Body of pancreas (tissue), 4 donors: ENCODE data around the gene IL24. TPM values are rescaled to one million over a fixed set of nuclear protein-coding genes. Genes with fewer than 3 reads are reported as not detected.

Source experiments
- ATAC-seq: fragments of 150-250 bp; one replicate; pipeline ENCODE4 v1.9.1; 2016
- DNase-seq, 4 donors: peaks; one replicate each; pipeline ENCODE4 v3.0.0-alpha.2; 2019
- H3K27ac ChIP-seq, 4 donors: fragments of 200-600 bp; sonication (generic); 1 replicate in 3 of 4; 2 replicates in 1 of 4; pipeline versions ENCODE4 v1.5.1 to v1.6.1; 2016 to 2019; ENCODE audit warnings: mild to moderate bottlenecking in 1 of 4, mixed read lengths in 1 of 4, moderate library complexity in 1 of 4
- H3K27me3 ChIP-seq, 2 donors: fragments of 200-600 bp; sonication (generic); one replicate each; pipeline ENCODE4 v1.6.0; 2016; ENCODE audit warnings: mild to moderate bottlenecking in 1 of 2
- H3K36me3 ChIP-seq, 2 donors: fragments of 200-600 bp; sonication (generic); replicated peaks in 1 of 2; 2 replicates each; pipeline ENCODE4 v1.5.1; 2016; ENCODE audit warnings: low read depth in 2 of 2; ENCODE audit not compliant: insufficient read depth in 1 of 2
- H3K4me1 ChIP-seq: fragments of 200-600 bp; sonication (generic); one replicate; pipeline ENCODE4 v1.6.0; 2016
- H3K4me3 ChIP-seq, 2 donors: fragments of 200-600 bp; sonication (generic); 1 replicate in 1 of 2; 2 replicates in 1 of 2; pipeline ENCODE4 v1.5.1; 2016 to 2019
- H3K9me3 ChIP-seq, 3 donors: fragments of 200-600 bp; sonication (generic); 1 replicate in 2 of 3; 2 replicates in 1 of 3; pipeline ENCODE4 v1.5.1; 2016
- POLR2A ChIP-seq, 3 donors: fragments of 450-650 bp; IDR thresholded peaks; one replicate each; pipeline ENCODE4 v1.6.1; 2016; ENCODE audit warnings: antibody characterized with exemption in 3 of 3, mild to moderate bottlenecking in 2 of 3
- WGBS, 2 donors: methylation state at CpG; one replicate each; pipeline ENCODE4 v1.1.5; 2017; 5-methylcytosine and 5-hydroxymethylcytosine counted together
- intact Hi-C: fragments of 100-400 bp; cut with DNase I; formaldehyde crosslinking; loops from one replicate; pipeline ENCODE4 v1.15.1; 2023
- total RNA-seq, 2 donors: library from RNA; depleted of rRNA; stranded (reverse); fragments of >200 nt; gene quantifications; one replicate each; pipeline ENCODE4 v1.1.0, GENCODE V29; 2016
- TF ChIP-seq, protein P1 (sequence below), 7 experiments: fragments of 450-650 bp in 4 of 7; fragments of 200-600 bp in 3 of 7; sonication (generic) in 3 of 7; IDR thresholded peaks; one replicate each; pipeline ENCODE4 v1.5.1; 2016 to 2019; ENCODE audit warnings: antibody characterized with exemption in 7 of 7

IL24 gene
- total RNA-seq, 2 donors from 2014 or later, result not detected

- intact Hi-C loops, result no loop called here
- no peaks in the 10 kb centered on the region for H3K4me1 ChIP-seq
- ATAC-seq, result no peak
- no peak overlapping the region for H3K4me3 ChIP-seq
- H3K9me3 ChIP-seq, result peaks cover 0 to 6% (median 0%) of the 10 kb centered on the region in 3 donors
- no peaks in the 10 kb centered on the region for H3K27me3 ChIP-seq
- no peak for DNase-seq
- no peak for TF ChIP-seq POLR2A (IDR thresholded peaks at IDR 0.05)
- TF ChIP-seq, protein P1, sequence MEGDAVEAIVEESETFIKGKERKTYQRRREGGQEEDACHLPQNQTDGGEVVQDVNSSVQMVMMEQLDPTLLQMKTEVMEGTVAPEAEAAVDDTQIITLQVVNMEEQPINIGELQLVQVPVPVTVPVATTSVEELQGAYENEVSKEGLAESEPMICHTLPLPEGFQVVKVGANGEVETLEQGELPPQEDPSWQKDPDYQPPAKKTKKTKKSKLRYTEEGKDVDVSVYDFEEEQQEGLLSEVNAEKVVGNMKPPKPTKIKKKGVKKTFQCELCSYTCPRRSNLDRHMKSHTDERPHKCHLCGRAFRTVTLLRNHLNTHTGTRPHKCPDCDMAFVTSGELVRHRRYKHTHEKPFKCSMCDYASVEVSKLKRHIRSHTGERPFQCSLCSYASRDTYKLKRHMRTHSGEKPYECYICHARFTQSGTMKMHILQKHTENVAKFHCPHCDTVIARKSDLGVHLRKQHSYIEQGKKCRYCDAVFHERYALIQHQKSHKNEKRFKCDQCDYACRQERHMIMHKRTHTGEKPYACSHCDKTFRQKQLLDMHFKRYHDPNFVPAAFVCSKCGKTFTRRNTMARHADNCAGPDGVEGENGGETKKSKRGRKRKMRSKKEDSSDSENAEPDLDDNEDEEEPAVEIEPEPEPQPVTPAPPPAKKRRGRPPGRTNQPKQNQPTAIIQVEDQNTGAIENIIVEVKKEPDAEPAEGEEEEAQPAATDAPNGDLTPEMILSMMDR (IDR thresholded peaks at IDR 0.05), result no peak
- H3K36me3 ChIP-seq, result no peaks in the 10 kb centered on the region
- H3K27ac ChIP-seq, result no peak overlapping the region
Measured at GRCh38 chr1:206878456-206878855, 18.8 kb upstream of the IL24 start.

DNA sequence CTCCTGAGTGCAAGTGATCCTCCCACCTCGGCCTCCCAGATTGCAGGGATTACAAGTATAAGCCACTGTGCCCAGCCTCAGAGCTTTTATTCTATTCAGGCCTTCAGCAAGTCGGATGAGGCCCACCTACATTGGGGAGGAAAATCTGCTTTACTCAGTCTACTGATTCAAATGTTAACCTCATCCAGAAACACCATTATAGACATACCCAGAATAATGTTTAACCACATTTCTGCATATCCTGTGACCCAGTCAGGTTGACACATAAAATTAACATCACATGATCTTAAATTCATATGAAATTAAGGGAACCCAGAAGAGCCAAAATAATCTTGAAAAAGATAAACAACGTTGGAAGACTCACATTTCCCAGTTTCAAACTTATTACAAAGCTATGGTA lies 16.9 kb upstream of the IL24 start:
- intact Hi-C loops, result no loop called here
- WGBS, 2 donors, result 65 to 77% methylated on average over 3 of the region's 3 CpGs

GRCh38 chr1:206882555-206882954 lies 14.7 kb upstream of the IL24 start:
- intact Hi-C loops, result no loop called here

More for the DNA sequence above, 16.9 kb upstream of the IL24 start:
- Histone ChIP-seq H3K4me3 (no peak overlapping the region), H3K36me3 (no peaks in the 10 kb centered on the region), H3K4me1 (no peaks in the 10 kb centered on the region), H3K9me3 (peaks cover 0 to 6% (median 0%) of the 10 kb centered on the region in 3 donors), H3K27ac (no peak overlapping the region), H3K27me3 (no peaks in the 10 kb centered on the region)
- DNase-seq (no peak), ATAC-seq (no peak)
- TF ChIP-seq, protein P1 (IDR thresholded peaks at IDR 0.05), result no peak
- no peak for TF ChIP-seq POLR2A (IDR thresholded peaks at IDR 0.05)

DNA sequence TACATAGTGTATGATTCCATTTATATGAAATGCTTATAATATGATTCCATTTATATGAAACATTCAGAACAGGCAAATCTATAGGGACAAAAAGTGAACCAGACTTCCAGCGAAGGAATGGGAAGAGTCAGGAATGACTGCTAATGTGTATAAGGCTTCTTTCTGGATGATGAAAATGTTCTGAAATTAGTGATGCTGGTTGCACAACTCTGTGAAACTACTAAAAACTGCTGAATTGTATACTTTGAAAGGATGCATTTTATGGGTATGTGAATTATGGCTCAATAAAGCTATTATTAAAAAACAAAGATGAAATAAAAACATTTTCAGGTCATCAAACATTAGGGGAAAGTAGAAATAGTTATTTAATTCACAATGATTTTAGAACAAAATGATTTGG lies 14.1 kb upstream of the IL24 start:
- TF ChIP-seq, protein P1 (IDR thresholded peaks at IDR 0.05), result no peak
- no peak for TF ChIP-seq POLR2A (IDR thresholded peaks at IDR 0.05)

More at GRCh38 chr1:206882555-206882954, 14.7 kb upstream of the IL24 start:
- DNase-seq, result no peak
- no peaks in the 10 kb centered on the region for H3K4me1 ChIP-seq
- 59 to 70% methylated on average over 3 of the region's 3 CpGs for WGBS, 2 donors
- H3K27ac ChIP-seq, result no peak overlapping the region
- no peak overlapping the region for H3K4me3 ChIP-seq
- TF ChIP-seq, protein P1 (IDR thresholded peaks at IDR 0.05), result no peak
- no peak for TF ChIP-seq POLR2A (IDR thresholded peaks at IDR 0.05)
- no peaks in the 10 kb centered on the region for H3K27me3 ChIP-seq
- H3K36me3 ChIP-seq, result no peaks in the 10 kb centered on the region
- peaks cover 0 to 6% (median 0%) of the 10 kb centered on the region in 3 donors for H3K9me3 ChIP-seq
- ATAC-seq, result no peak

GRCh38 chr1:206883876-206884275 lies 13.4 kb upstream of the IL24 start:
- H3K4me1 ChIP-seq, result no peaks in the 10 kb centered on the region
- 80 to 81% methylated on average over 2 of the region's 2 CpGs for WGBS, 2 donors

More for the DNA sequence above, 14.1 kb upstream of the IL24 start:
- Histone ChIP-seq H3K4me1 (no peaks in the 10 kb centered on the region), H3K27ac (no peak overlapping the region), H3K27me3 (no peaks in the 10 kb centered on the region), H3K4me3 (no peak overlapping the region), H3K36me3 (no peaks in the 10 kb centered on the region), H3K9me3 (peaks cover 0 to 5% (median 0%) of the 10 kb centered on the region in 3 donors)
- no peak for DNase-seq
- WGBS, 2 donors, result 84 to 98% methylated on average over 1 of the region's 1 CpG
- no peak for ATAC-seq
- intact Hi-C loops, result no loop called here

More at GRCh38 chr1:206883876-206884275, 13.4 kb upstream of the IL24 start:
- ATAC-seq (no peak), DNase-seq (no peak)
- TF ChIP-seq, protein P1 (IDR thresholded peaks at IDR 0.05), result no peak
- TF ChIP-seq POLR2A (IDR thresholded peaks at IDR 0.05), result no peak
- Histone ChIP-seq H3K27me3 (no peaks in the 10 kb centered on the region), H3K4me3 (no peak overlapping the region), H3K9me3 (no peaks in the 10 kb centered on the region), H3K36me3 (no peaks in the 10 kb centered on the region), H3K27ac (no peak overlapping the region)
- intact Hi-C loops, result no loop called here
